Esophagus muscularis mucosa (tissue), 4 donors: ENCODE results near the gene BGLAP. TPM values are rescaled to one million over a fixed set of nuclear protein-coding genes. Genes with fewer than 3 reads are reported as not detected.
A peak's percentile ranks its signal among the peaks of the same experiment; 100 is the strongest.

Experiments used
- DNase-seq: peaks from one replicate; pipeline ENCODE4 v3.0.0-alpha.2; 2017; ENCODE audit errors: extremely low spot score
- H3K27ac ChIP-seq, 4 donors: fragments of 200-600 bp; sonication (generic); replicated peaks in 1 of 4; 1 replicate in 3 of 4; 2 replicates in 1 of 4; pipeline ENCODE4 v1.5.1; 2016 to 2019; ENCODE audit warnings: mild to moderate bottlenecking in 1 of 4
- H3K27me3 ChIP-seq, 4 donors: fragments of 200-600 bp; sonication (generic); one replicate each; pipeline versions ENCODE4 v1.5.1 to v1.6.0; 2016 to 2019
- H3K36me3 ChIP-seq, 4 donors: fragments of 200-600 bp; sonication (generic); one replicate each; pipeline ENCODE4 v1.5.1; 2016 to 2019
- H3K4me1 ChIP-seq, 4 donors: fragments of 200-600 bp; sonication (generic); one replicate each; pipeline ENCODE4 v1.5.1; 2016 to 2019
- H3K4me3 ChIP-seq, 4 donors: fragments of 200-600 bp; sonication (generic); 1 replicate in 2 of 4; 2 replicates in 2 of 4; pipeline ENCODE4 v1.5.1; 2016 to 2019; ENCODE audit warnings: mild to moderate bottlenecking in 4 of 4, moderate library complexity in 1 of 4
- H3K9me3 ChIP-seq, 4 donors: fragments of 200-600 bp; sonication (generic); 1 replicate in 3 of 4; 2 replicates in 1 of 4; pipeline ENCODE4 v1.5.1; 2016 to 2019
- CTCF ChIP-seq, 3 experiments: fragments of 200-600 bp in 2 of 3; fragments of 450-650 bp in 1 of 3; sonication (generic) in 2 of 3; IDR thresholded peaks; one replicate each; pipeline ENCODE4 v1.5.1; 2017 to 2019; ENCODE audit warnings: antibody characterized with exemption in 3 of 3, mild to moderate bottlenecking in 2 of 3, moderate library complexity in 1 of 3
- EP300 ChIP-seq: sonication (generic); formaldehyde crosslinking; IDR thresholded peaks from one replicate; pipeline ENCODE4 v1.6.1; 2017; ENCODE audit warnings: antibody characterized with exemption
- POLR2A ChIP-seq: fragments of 450-650 bp; IDR thresholded peaks from one replicate; pipeline ENCODE4 v1.6.1; 2017; ENCODE audit warnings: antibody characterized with exemption, moderate library complexity, mild to moderate bottlenecking, low read depth
- POLR2AphosphoS5 ChIP-seq, 2 donors: sonication (generic); formaldehyde crosslinking; IDR thresholded peaks; one replicate each; pipeline ENCODE4 v1.6.1; 2017; ENCODE audit warnings: antibody characterized with exemption in 2 of 2
- WGBS: methylation state at CpG from one replicate; pipeline ENCODE4 v1.1.5; 2018; 5-methylcytosine and 5-hydroxymethylcytosine counted together
- intact Hi-C: fragments of 100-400 bp; cut with DNase I; formaldehyde crosslinking; loops from one replicate; pipeline ENCODE4 v1.15.1; 2023
- total RNA-seq, 4 donors: library from RNA; depleted of rRNA; stranded (reverse); fragments of >200 nt; gene quantifications; one replicate each; pipeline versions ENCODE4 v1.1.0 to v1.2.1, GENCODE V29; 2016

The BGLAP gene
- total RNA-seq, 4 donors from 2014 or later: 2.4 TPM; not detected in 3

- DNase-seq: no peak
- 82% methylated on average over 5 of the region's 10 CpGs for WGBS
- Histone ChIP-seq H3K9me3 (no peaks in the 10 kb centered on the region), H3K36me3 (peaks cover 19 to 45% (median 43%) of the 10 kb centered on the region in 4 donors), H3K4me1 (peaks cover 25 to 32% (median 27%) of the 10 kb centered on the region in 4 donors), H3K4me3 (no peak overlapping the region), H3K27ac (no peak overlapping the region), H3K27me3 (peaks cover 0 to 33% (median 8%) of the 10 kb centered on the region in 4 donors)
- intact Hi-C loops: no loop called here
- TF ChIP-seq POLR2A (no peak), POLR2AphosphoS5 (IDR thresholded peaks at IDR 0.05) (no peak), EP300 (no peak), CTCF (IDR thresholded peaks at IDR 0.05) (no peak)
These were observed 754 bp downstream of the BGLAP start for GRCh38 chr1:156242738-156243137.

- intact Hi-C loops: no loop called here
- TF ChIP-seq EP300 (no peak), POLR2AphosphoS5 (IDR thresholded peaks at IDR 0.05) (no peak), CTCF (IDR thresholded peaks at IDR 0.05) (no peak), POLR2A (no peak)
- Histone ChIP-seq H3K4me1 (peaks cover 28 to 39% (median 32%) of the 10 kb centered on the region in 4 donors), H3K4me3 (no peak overlapping the region), H3K27me3 (peaks cover 0 to 33% (median 8%) of the 10 kb centered on the region in 4 donors), H3K9me3 (no peaks in the 10 kb centered on the region), H3K36me3 (peaks cover 9 to 34% (median 31%) of the 10 kb centered on the region in 4 donors), H3K27ac (no peak overlapping the region)
- DNase-seq: no peak
- WGBS: 100% methylated on average over 1 of the region's 2 CpGs
These were observed 2.1 kb downstream of the BGLAP start for GRCh38 chr1:156244126-156244525.

GRCh38 chr1:156244712-156245111 lies 2.7 kb downstream of the BGLAP start:
- WGBS: 90% methylated on average over 16 of the region's 17 CpGs
- peaks cover 0 to 33% (median 8%) of the 10 kb centered on the region in 4 donors for H3K27me3 ChIP-seq
- no peak for TF ChIP-seq EP300
- TF ChIP-seq CTCF (IDR thresholded peaks at IDR 0.05): no peak
- no peak for TF ChIP-seq POLR2AphosphoS5 (IDR thresholded peaks at IDR 0.05)
- no peak for TF ChIP-seq POLR2A
- DNase-seq: no peak
- no peak overlapping the region for H3K27ac ChIP-seq
- H3K4me3 ChIP-seq: no peak overlapping the region
- no peaks in the 10 kb centered on the region for H3K9me3 ChIP-seq
- H3K4me1 ChIP-seq: peaks cover 28 to 39% (median 32%) of the 10 kb centered on the region in 4 donors
- intact Hi-C loops: no loop called here
- peaks cover 3 to 34% (median 31%) of the 10 kb centered on the region in 4 donors for H3K36me3 ChIP-seq

- DNase-seq: no peak
- H3K4me3 ChIP-seq: peak overlapping the region; percentile 35 to 52 (median 38)
- H3K36me3 ChIP-seq: peaks cover 5 to 38% (median 31%) of the 10 kb centered on the region in 4 donors
- no peak overlapping the region for H3K27ac ChIP-seq
- intact Hi-C loops: no loop called here
- WGBS: 17% methylated on average over 4 of the region's 69 CpGs
- H3K27me3 ChIP-seq: peaks cover 0 to 33% (median 8%) of the 10 kb centered on the region in 4 donors
- no peaks in the 10 kb centered on the region for H3K9me3 ChIP-seq
- TF ChIP-seq CTCF (IDR thresholded peaks at IDR 0.05) (no peak), EP300 (no peak), POLR2AphosphoS5 (IDR thresholded peaks at IDR 0.05) (peak in 1 of 2 donors; percentile 24)
- H3K4me1 ChIP-seq: peaks cover 28 to 39% (median 32%) of the 10 kb centered on the region in 4 donors
These were observed 3.7 kb downstream of the BGLAP start for GRCh38 chr1:156245451-156246232.
